ENCODE results near the gene AAK1.
"Not testable (repeated sequence)": the region's sequence is repeated elsewhere in the genome, so short reads cannot be mapped to it uniquely, and the experiment has no call there.

Gene AAK1

GRCh38 chr2:69625078-69625795 lies 18.3 kb downstream of the AAK1 start:
- DNase-seq (ENCODE audit: low spot score), result no peak

- DNase-seq (ENCODE audit: low spot score), result no peak
These were observed 18.9 kb downstream of the AAK1 start for GRCh38 chr2:69624611-69625010.

GRCh38 chr2:69624131-69624530 lies 19.4 kb downstream of the AAK1 start:
- no peak for DNase-seq (ENCODE audit: low spot score)

GRCh38 chr2:69623236-69623635 lies 20.3 kb downstream of the AAK1 start:
- no peak for DNase-seq (ENCODE audit: low spot score)

GRCh38 chr2:69622805-69623204 lies 20.7 kb downstream of the AAK1 start:
- DNase-seq (ENCODE audit: low spot score), result not testable (repeated sequence)

- not testable (repeated sequence) for DNase-seq (ENCODE audit: low spot score)
These were observed 21.5 kb downstream of the AAK1 start for GRCh38 chr2:69622017-69622540.

- no peak for DNase-seq (ENCODE audit: low spot score)
These were observed 22.1 kb downstream of the AAK1 start for GRCh38 chr2:69621440-69621839.

GRCh38 chr2:69620870-69621269 lies 22.7 kb downstream of the AAK1 start:
- no peak for DNase-seq (ENCODE audit: low spot score)

GRCh38 chr2:69619725-69620124 lies 23.8 kb downstream of the AAK1 start:
- no peak for DNase-seq (ENCODE audit: low spot score)

- no peak for DNase-seq (ENCODE audit: low spot score)
These were observed 25.2 kb downstream of the AAK1 start for GRCh38 chr2:69618362-69618761.

GRCh38 chr2:69617744-69618143 lies 25.8 kb downstream of the AAK1 start:
- DNase-seq (ENCODE audit: low spot score), result no peak

GRCh38 chr2:69616755-69617154 lies 26.8 kb downstream of the AAK1 start:
- peak; percentile 41 for DNase-seq (ENCODE audit: low spot score)

GRCh38 chr2:69615969-69616368 lies 27.6 kb downstream of the AAK1 start:
- no peak for DNase-seq (ENCODE audit: low spot score)

GRCh38 chr2:69615078-69615625 lies 28.4 kb downstream of the AAK1 start:
- no peak for DNase-seq (ENCODE audit: low spot score)

- no peak for DNase-seq (ENCODE audit: low spot score)
These were observed 30.8 kb downstream of the AAK1 start for GRCh38 chr2:69612707-69613106.

- no peak for DNase-seq (ENCODE audit: low spot score)
These were observed 31.3 kb downstream of the AAK1 start for GRCh38 chr2:69612200-69612599.

- DNase-seq (ENCODE audit: low spot score), result no peak
These were observed 35.4 kb downstream of the AAK1 start for GRCh38 chr2:69608109-69608508.

GRCh38 chr2:69606771-69607170 lies 36.8 kb downstream of the AAK1 start:
- not testable (repeated sequence) for DNase-seq (ENCODE audit: low spot score)

GRCh38 chr2:69605284-69605683 lies 38.3 kb downstream of the AAK1 start:
- no peak for DNase-seq (ENCODE audit: low spot score)

GRCh38 chr2:69604836-69605235 lies 38.7 kb downstream of the AAK1 start:
- no peak for DNase-seq (ENCODE audit: low spot score)

GRCh38 chr2:69604026-69604678 lies 39.4 kb downstream of the AAK1 start:
- DNase-seq (ENCODE audit: low spot score), result no peak

- DNase-seq (ENCODE audit: low spot score), result no peak
These were observed 40.3 kb downstream of the AAK1 start for GRCh38 chr2:69603146-69603743.

- DNase-seq (ENCODE audit: low spot score), result no peak
These were observed 42.3 kb downstream of the AAK1 start for GRCh38 chr2:69601179-69601612.

All from CD4-positive, alpha-beta T cell treated with Interleukin-6 at 100 ng/mL for 8 hours (primary cell).